ENCODE measurements around the gene CAMK2G. TPM values are rescaled to one million over a fixed set of nuclear protein-coding genes. Genes with fewer than 3 reads are reported as not detected.
A peak's percentile ranks its signal among the peaks of the same experiment; 100 is the strongest.

Gene CAMK2G
- polyA plus RNA-seq, 1 of the 3 experiments (the other 2 are of a cell fraction) = 41.4 TPM

DNA sequence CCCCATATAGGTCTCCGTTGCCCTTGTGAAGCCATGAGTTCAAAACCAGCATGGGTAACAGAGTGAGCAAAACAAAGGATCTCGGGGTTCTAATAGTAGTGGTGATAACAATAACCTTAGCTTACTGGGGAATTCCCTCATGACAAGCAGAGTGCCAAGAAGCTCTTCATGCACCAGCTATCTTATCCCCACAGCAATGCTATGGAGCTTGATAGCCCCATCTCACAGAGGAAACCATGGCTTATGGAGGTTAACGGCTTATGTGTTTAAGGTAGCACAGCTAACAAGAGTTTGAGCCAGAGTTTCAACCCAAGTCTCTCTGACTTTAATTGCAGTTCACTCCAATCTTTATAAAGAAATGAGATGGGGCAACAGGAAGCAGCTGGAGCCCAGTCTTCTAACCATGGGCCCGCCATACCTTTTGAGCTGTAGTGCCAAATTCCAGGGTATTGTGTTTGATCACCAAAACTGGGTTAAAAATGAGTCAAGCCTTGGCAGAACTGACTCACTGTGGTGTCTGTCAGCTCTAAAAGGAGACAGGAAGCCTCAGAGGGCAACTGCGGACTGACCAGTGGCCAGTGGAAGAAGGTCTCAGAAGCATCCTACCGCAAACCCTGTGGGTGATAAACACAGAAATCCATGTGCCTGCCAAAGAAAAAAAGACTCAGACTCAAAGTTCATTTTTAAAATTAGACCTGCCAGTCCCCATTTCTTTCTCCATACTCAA, 20.1 kb upstream of the CAMK2G start:
- no peaks in the 10 kb centered on the region for H3K9me3 ChIP-seq
- ChIA-PET CTCF (interaction anchor here (1.4 to 26.9 kb wide), 5 partner anchors 8 to 187 kb away, joined by 3 to 472 read pairs (median 9); no protein-coding TSS in a partner anchor), POLR2A (no interaction called here)
- 47% methylated on average over 6 of the region's 6 CpGs for WGBS (ENCODE audit: low lambda C conversion rate)
- no peaks in the 10 kb centered on the region for H4K20me1 ChIP-seq (ENCODE audit: insufficient read depth)
- H3K4me2 ChIP-seq = peak overlapping the region; percentile 34
- H3K27ac ChIP-seq (ENCODE audit: low read depth in 2 of 2, low read length in 1 of 2) = peak overlapping the region in 1 of 2 experiments; percentile 66; a peak in 2 of 4 replicates
- no peaks in the 10 kb centered on the region for H3K79me2 ChIP-seq (ENCODE audit: insufficient read depth)
- no peak overlapping the region for H3K4me3 ChIP-seq (ENCODE audit: low read depth in 2 of 2, low read length in 1 of 2)
- peaks cover 26% of the 10 kb centered on the region for H3F3A ChIP-seq (replicated peaks; ENCODE audit: insufficient read depth)
- no peaks in the 10 kb centered on the region for H3K9me2 ChIP-seq
- no peaks in the 10 kb centered on the region for H3K36me3 ChIP-seq (replicated peaks in 1 of 2; ENCODE audit: control insufficient read depth in 1 of 2, insufficient read depth in 2 of 2, low read length in 1 of 2)
- H3K9ac ChIP-seq = no peak overlapping the region
- no peak overlapping the region for H2AFZ ChIP-seq (ENCODE audit: low read depth)
- peaks cover 0 to 8% of the 10 kb centered on the region in 2 experiments; a peak in 1 of 4 replicates for H3K4me1 ChIP-seq (ENCODE audit: control insufficient read depth in 1 of 2, insufficient read depth in 2 of 2, low read depth in 1 of 2, low read length in 1 of 2)
- H3K27me3 ChIP-seq (ENCODE audit: insufficient read depth) = no peaks in the 10 kb centered on the region
- DNase-seq = no peak
- TF ChIP-seq TCF12 (IDR thresholded peaks at IDR 0.05) (peak; percentile 93), RXRA (IDR thresholded peaks at IDR 0.05; ENCODE audit: borderline replicate concordance, low read depth) (peak; percentile 97), NFIC (IDR thresholded peaks at IDR 0.05; ENCODE audit: borderline replicate concordance) (peak; percentile 95), MEF2A (IDR thresholded peaks at IDR 0.05; ENCODE audit: borderline replicate concordance, low read depth) (peak; percentile 88; the same call in 1 of the 2 replicates), EZH2phosphoT487 (IDR thresholded peaks at IDR 0.05; ENCODE audit: borderline replicate concordance, low read depth) (no peak), FOXM1 (IDR thresholded peaks at IDR 0.05; ENCODE audit: low read depth) (peak; percentile 67; the same call in 1 of the 2 replicates), POLR2AphosphoS5 (IDR thresholded peaks at IDR 0.05; ENCODE audit: low read depth, low read length) (peak; percentile 74; the same call in 1 of the 2 replicates), SIN3A (IDR thresholded peaks at IDR 0.05; ENCODE audit: borderline replicate concordance, low read depth, low read length) (no peak; the same call in 1 of the 2 replicates), GABPA (IDR thresholded peaks at IDR 0.05; ENCODE audit: low read depth) (no peak), ELF1 (IDR thresholded peaks at IDR 0.05) (peak; percentile 39; the same call in 1 of the 2 replicates), RFX5 (IDR thresholded peaks at IDR 0.05; ENCODE audit: low read length) (no peak), EP300 (IDR thresholded peaks at IDR 0.05; ENCODE audit: borderline replicate concordance in 1 of 2, low read depth in 1 of 2, low read length in 1 of 2) (peak in 1 of 2 experiments; percentile 90; a peak in 2 of 4 replicates), TEAD4 (IDR thresholded peaks at IDR 0.05; ENCODE audit: borderline replicate concordance, insufficient read depth) (peak; percentile 90), SMC3 (IDR thresholded peaks at IDR 0.05; ENCODE audit: low read depth, low read length) (no peak), MXI1 (IDR thresholded peaks at IDR 0.05; ENCODE audit: low read depth, low read length) (no peak), YY1 (IDR thresholded peaks at IDR 0.05; ENCODE audit: low read depth) (peak; percentile 60; the same call in 1 of the 2 replicates), TAF1 (IDR thresholded peaks at IDR 0.05; ENCODE audit: borderline replicate concordance, low read depth, low read length) (0 out of 2 replicates have a peak, but pooled peaks have one; percentile 14), RAD21 (IDR thresholded peaks at IDR 0.05; ENCODE audit: low read length) (no peak), GATA2 (CRISPR knock-in tag; IDR thresholded peaks at IDR 0.05) (no peak)
- TF ChIP-seq, protein P1, sequence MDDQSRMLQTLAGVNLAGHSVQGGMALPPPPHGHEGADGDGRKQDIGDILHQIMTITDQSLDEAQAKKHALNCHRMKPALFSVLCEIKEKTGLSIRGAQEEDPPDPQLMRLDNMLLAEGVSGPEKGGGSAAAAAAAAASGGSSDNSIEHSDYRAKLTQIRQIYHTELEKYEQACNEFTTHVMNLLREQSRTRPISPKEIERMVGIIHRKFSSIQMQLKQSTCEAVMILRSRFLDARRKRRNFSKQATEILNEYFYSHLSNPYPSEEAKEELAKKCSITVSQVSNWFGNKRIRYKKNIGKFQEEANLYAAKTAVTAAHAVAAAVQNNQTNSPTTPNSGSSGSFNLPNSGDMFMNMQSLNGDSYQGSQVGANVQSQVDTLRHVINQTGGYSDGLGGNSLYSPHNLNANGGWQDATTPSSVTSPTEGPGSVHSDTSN (IDR thresholded peaks at IDR 0.05) = peak; percentile 85
- TF ChIP-seq, protein P2, sequence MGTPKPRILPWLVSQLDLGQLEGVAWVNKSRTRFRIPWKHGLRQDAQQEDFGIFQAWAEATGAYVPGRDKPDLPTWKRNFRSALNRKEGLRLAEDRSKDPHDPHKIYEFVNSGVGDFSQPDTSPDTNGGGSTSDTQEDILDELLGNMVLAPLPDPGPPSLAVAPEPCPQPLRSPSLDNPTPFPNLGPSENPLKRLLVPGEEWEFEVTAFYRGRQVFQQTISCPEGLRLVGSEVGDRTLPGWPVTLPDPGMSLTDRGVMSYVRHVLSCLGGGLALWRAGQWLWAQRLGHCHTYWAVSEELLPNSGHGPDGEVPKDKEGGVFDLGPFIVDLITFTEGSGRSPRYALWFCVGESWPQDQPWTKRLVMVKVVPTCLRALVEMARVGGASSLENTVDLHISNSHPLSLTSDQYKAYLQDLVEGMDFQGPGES (IDR thresholded peaks at IDR 0.05; ENCODE audit: low read depth, low read length) = no peak
- TF ChIP-seq, protein P3, sequence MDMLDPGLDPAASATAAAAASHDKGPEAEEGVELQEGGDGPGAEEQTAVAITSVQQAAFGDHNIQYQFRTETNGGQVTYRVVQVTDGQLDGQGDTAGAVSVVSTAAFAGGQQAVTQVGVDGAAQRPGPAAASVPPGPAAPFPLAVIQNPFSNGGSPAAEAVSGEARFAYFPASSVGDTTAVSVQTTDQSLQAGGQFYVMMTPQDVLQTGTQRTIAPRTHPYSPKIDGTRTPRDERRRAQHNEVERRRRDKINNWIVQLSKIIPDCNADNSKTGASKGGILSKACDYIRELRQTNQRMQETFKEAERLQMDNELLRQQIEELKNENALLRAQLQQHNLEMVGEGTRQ (IDR thresholded peaks at IDR 0.05; ENCODE audit: borderline replicate concordance, low read depth, low read length) = peak; percentile 24; the same call in 1 of the 2 replicates
- TF ChIP-seq, protein P4, sequence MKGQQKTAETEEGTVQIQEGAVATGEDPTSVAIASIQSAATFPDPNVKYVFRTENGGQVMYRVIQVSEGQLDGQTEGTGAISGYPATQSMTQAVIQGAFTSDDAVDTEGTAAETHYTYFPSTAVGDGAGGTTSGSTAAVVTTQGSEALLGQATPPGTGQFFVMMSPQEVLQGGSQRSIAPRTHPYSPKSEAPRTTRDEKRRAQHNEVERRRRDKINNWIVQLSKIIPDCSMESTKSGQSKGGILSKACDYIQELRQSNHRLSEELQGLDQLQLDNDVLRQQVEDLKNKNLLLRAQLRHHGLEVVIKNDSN (IDR thresholded peaks at IDR 0.05; ENCODE audit: borderline replicate concordance, low read depth) = peak; percentile 20; the same call in 1 of the 2 replicates
- TF ChIP-seq, protein P5, sequence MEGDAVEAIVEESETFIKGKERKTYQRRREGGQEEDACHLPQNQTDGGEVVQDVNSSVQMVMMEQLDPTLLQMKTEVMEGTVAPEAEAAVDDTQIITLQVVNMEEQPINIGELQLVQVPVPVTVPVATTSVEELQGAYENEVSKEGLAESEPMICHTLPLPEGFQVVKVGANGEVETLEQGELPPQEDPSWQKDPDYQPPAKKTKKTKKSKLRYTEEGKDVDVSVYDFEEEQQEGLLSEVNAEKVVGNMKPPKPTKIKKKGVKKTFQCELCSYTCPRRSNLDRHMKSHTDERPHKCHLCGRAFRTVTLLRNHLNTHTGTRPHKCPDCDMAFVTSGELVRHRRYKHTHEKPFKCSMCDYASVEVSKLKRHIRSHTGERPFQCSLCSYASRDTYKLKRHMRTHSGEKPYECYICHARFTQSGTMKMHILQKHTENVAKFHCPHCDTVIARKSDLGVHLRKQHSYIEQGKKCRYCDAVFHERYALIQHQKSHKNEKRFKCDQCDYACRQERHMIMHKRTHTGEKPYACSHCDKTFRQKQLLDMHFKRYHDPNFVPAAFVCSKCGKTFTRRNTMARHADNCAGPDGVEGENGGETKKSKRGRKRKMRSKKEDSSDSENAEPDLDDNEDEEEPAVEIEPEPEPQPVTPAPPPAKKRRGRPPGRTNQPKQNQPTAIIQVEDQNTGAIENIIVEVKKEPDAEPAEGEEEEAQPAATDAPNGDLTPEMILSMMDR (IDR thresholded peaks at IDR 0.05) = no peak
- TF ChIP-seq, protein P6, sequence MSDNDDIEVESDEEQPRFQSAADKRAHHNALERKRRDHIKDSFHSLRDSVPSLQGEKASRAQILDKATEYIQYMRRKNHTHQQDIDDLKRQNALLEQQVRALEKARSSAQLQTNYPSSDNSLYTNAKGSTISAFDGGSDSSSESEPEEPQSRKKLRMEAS (IDR thresholded peaks at IDR 0.05; ENCODE audit: low read depth) = peak; percentile 87
